ENCODE data around the gene CDK5RAP1.

- TF ChIP-seq CTCF (conservative IDR thresholded peaks at IDR 0.05; ENCODE audit: low read depth, low read length) (no peak), POLR2A (IDR thresholded peaks at IDR 0.05; ENCODE audit: low read depth, low read length) (no peak), NFE2L2 (IDR thresholded peaks at IDR 0.05; ENCODE audit: low read depth, low read length) (peak; percentile 19; the same call in 1 of the 2 replicates), CHD1 (IDR thresholded peaks at IDR 0.05; ENCODE audit: low read depth, low read length) (no peak), RAD21 (IDR thresholded peaks at IDR 0.05; ENCODE audit: low read length) (no peak)
Measured at GRCh38 chr20:33423141-33423834, 22.0 kb upstream of the CDK5RAP1 start.

Data from IMR-90 (cell line).